GM23248 (cell line): ENCODE measurements around the gene RAB3IL1. TPM values are rescaled to one million over a fixed set of nuclear protein-coding genes. Genes with fewer than 3 reads are reported as not detected.

ENCODE experiments used
- DNase-seq: peaks from one replicate; pipeline ENCODE4 v3.0.0-alpha.2; 2015
- H2AFZ ChIP-seq: fragments of 200-600 bp; sonication (generic); 2 replicates; pipeline ENCODE4 v1.6.1; 2016; ENCODE audit warnings: antibody characterized with exemption
- H3F3A ChIP-seq: fragments of 200-600 bp; sonication (generic); 2 replicates; pipeline ENCODE4 v1.6.1; 2016; ENCODE audit warnings: mild to moderate bottlenecking, antibody characterized with exemption, mixed run types; ENCODE audit not compliant: insufficient read depth
- H3K27ac ChIP-seq: fragments of 200-600 bp; sonication (generic); 2 replicates; pipeline ENCODE4 v1.5.1; 2016; ENCODE audit warnings: mild to moderate bottlenecking
- H3K27me3 ChIP-seq: fragments of 200-600 bp; sonication (generic); replicated peaks from 2 replicates; pipeline ENCODE4 v1.6.1; 2016; ENCODE audit warnings: mild to moderate bottlenecking; ENCODE audit not compliant: insufficient read depth
- H3K36me3 ChIP-seq: fragments of 200-600 bp; sonication (generic); 2 replicates; pipeline ENCODE4 v1.6.1; 2016; ENCODE audit warnings: low read depth, mild to moderate bottlenecking
- H3K4me1 ChIP-seq: fragments of 200-600 bp; sonication (generic); 2 replicates; pipeline ENCODE4 v1.6.1; 2016; ENCODE audit warnings: mild to moderate bottlenecking; ENCODE audit not compliant: insufficient read depth
- H3K4me2 ChIP-seq: fragments of 200-600 bp; sonication (generic); one replicate; pipeline ENCODE4 v1.6.1; 2016; ENCODE audit warnings: mild to moderate bottlenecking; ENCODE audit not compliant: unreplicated experiment
- H3K4me3 ChIP-seq: fragments of 200-600 bp; sonication (generic); 2 replicates; pipeline ENCODE4 v1.5.1; 2016; ENCODE audit warnings: mild to moderate bottlenecking
- H3K79me2 ChIP-seq: fragments of 200-600 bp; sonication (generic); 2 replicates; pipeline ENCODE4 v1.6.1; 2016; ENCODE audit warnings: mild to moderate bottlenecking; ENCODE audit not compliant: insufficient read depth
- H3K9ac ChIP-seq: fragments of 200-600 bp; sonication (generic); 2 replicates; pipeline ENCODE4 v1.6.1; 2016; ENCODE audit warnings: mild to moderate bottlenecking
- H3K9me2 ChIP-seq: fragments of 200-600 bp; sonication (generic); 2 replicates; pipeline ENCODE4 v1.6.1; 2016; ENCODE audit warnings: mixed run types, mild to moderate bottlenecking, moderate library complexity; ENCODE audit not compliant: insufficient read depth
- H3K9me3 ChIP-seq: fragments of 200-600 bp; sonication (generic); one replicate; pipeline ENCODE4 v1.6.1; 2017; ENCODE audit warnings: low read depth
- H4K20me1 ChIP-seq: fragments of 200-600 bp; sonication (generic); 2 replicates; pipeline ENCODE4 v1.6.0; 2016; ENCODE audit not compliant: insufficient read depth
- EZH2 ChIP-seq: fragments of 200-600 bp; sonication (generic); IDR thresholded peaks from 2 replicates; pipeline ENCODE4 v1.6.1; 2018; ENCODE audit warnings: antibody characterized with exemption, mild to moderate bottlenecking; ENCODE audit not compliant: insufficient read depth, poor library complexity, severe bottlenecking
- EZH2phosphoT487 ChIP-seq: fragments of 200-600 bp; sonication (generic); IDR thresholded peaks from 2 replicates; pipeline ENCODE4 v1.6.1; 2018; ENCODE audit warnings: antibody characterized with exemption, moderate library complexity, mild to moderate bottlenecking, low read depth; ENCODE audit not compliant: insufficient read depth
- WGBS, 2 experiments: methylation state at CpG; one replicate each; pipeline ENCODE4 v1.1.6; 2015 to 2017; ENCODE audit warnings: low lambda C conversion rate in 2 of 2, low coverage in 1 of 2; ENCODE audit errors: missing lambda C conversion rate in 2 of 2; 5-methylcytosine and 5-hydroxymethylcytosine counted together
- in situ Hi-C: fragments of 300-500 bp; cut with MboI; formaldehyde crosslinking; loops from 2 replicates; pipeline ENCODE4 v1.15.0; 2020
- polyA plus RNA-seq: library from polyadenylated mRNA; unstranded; fragments of >200 nt; fragmentation: Nextera tagmentation; extraction: Ambion mirVana; gene quantifications from 2 replicates; pipeline ENCODE4 v1.2.1, GENCODE V29; 2016
- total RNA-seq: library from RNA; depleted of rRNA; stranded (reverse); fragments of >200 nt; shearing (Covaris generic); gene quantifications from 2 replicates; pipeline ENCODE4 v1.2.3, GENCODE V29; 2014

Gene RAB3IL1
- total and polyA plus RNA-seq, 2 experiments from 2014 or later, result 3.3 to 6.6 TPM

- Histone ChIP-seq H3K4me1 (peaks cover 27% of the 10 kb centered on the region), H3K36me3 (no peaks in the 10 kb centered on the region), H3K27ac (peak within 1 kb of the TSS; percentile 75), H3K9me2 (no peaks in the 10 kb centered on the region), H3K9ac (peak within 1 kb of the TSS; percentile 69), H3K79me2 (no peaks in the 10 kb centered on the region), H3K4me2 (peak within 1 kb of the TSS; percentile 46), H3K27me3 (no peaks in the 10 kb centered on the region), H3K9me3 (no peaks in the 10 kb centered on the region), H2AFZ (peak within 1 kb of the TSS; percentile 61), H4K20me1 (no peaks in the 10 kb centered on the region), H3K4me3 (no peak within 1 kb of the TSS), H3F3A (peaks cover 10% of the 10 kb centered on the region)
- in situ Hi-C loops, result no loop called here
- DNase-seq, result no peak
- TF ChIP-seq EZH2 (no peak), EZH2phosphoT487 (no peak)
- 96 to 97% methylated on average over 5 to 8 of the region's 8 CpGs for WGBS, 2 experiments
These were observed 32.7 kb upstream of the RAB3IL1 start, which contains the start of gene BEST1 for GRCh38 chr11:61950035-61950547. Gene BEST1, plus strand, starts transcription at chr11:61950351. Its CDS starts 1,456 bp downstream, at chr11:61951807.

- H4K20me1 ChIP-seq, result no peaks in the 10 kb centered on the region
- no peaks in the 10 kb centered on the region for H3K9me2 ChIP-seq
- no peaks in the 10 kb centered on the region for H3K9me3 ChIP-seq
- H3F3A ChIP-seq, result peaks cover 6% of the 10 kb centered on the region
- H3K27me3 ChIP-seq, result no peaks in the 10 kb centered on the region
- TF ChIP-seq EZH2 (no peak), EZH2phosphoT487 (no peak)
- no peak overlapping the region for H3K4me3 ChIP-seq
- H3K27ac ChIP-seq, result peak overlapping the region; percentile 75
- peak overlapping the region; percentile 61 for H2AFZ ChIP-seq
- in situ Hi-C loops, result loop anchor here (10.0 kb wide), 1 partner anchor 65 kb away; no protein-coding TSS in a partner anchor
- no peaks in the 10 kb centered on the region for H3K36me3 ChIP-seq
- WGBS, 2 experiments, result 20 to 25% methylated on average over 9 of the region's 9 CpGs
- peak; percentile 93 for DNase-seq
- peak overlapping the region; percentile 69 for H3K9ac ChIP-seq
- peaks cover 22% of the 10 kb centered on the region for H3K4me1 ChIP-seq
- peak overlapping the region; percentile 46 for H3K4me2 ChIP-seq
- H3K79me2 ChIP-seq, result no peaks in the 10 kb centered on the region
These were observed 32.0 kb upstream of the RAB3IL1 start for GRCh38 chr11:61949169-61950034.

DNA sequence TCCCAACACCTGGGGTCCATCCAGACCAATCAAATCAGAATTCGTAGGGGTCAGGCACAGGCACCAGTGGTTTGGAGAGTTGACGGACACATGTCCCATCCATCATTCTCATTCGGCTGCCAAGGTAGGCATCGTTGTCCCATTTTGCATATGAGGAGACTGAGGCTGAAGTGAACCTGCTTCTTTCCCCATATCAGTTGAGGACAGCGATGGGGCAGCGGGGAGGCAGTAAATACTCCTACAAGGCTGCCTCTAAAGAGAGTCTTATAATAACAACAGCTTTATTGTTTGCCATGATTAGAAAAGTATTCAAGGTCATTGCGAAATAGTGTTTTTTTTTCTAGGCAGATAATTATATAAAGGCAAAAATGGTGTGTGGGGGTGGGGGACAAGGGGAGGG is 31.1 kb upstream of the RAB3IL1 start:
- H3K27ac ChIP-seq, result no peak overlapping the region
- H3K4me3 ChIP-seq, result no peak overlapping the region
- H3K9me3 ChIP-seq, result no peaks in the 10 kb centered on the region
- WGBS, 2 experiments, result 64 to 65% methylated on average over 7 of the region's 7 CpGs
- no peak overlapping the region for H3K4me2 ChIP-seq
- DNase-seq, result no peak
- H2AFZ ChIP-seq, result no peak overlapping the region
- no peaks in the 10 kb centered on the region for H4K20me1 ChIP-seq
- peaks cover 21% of the 10 kb centered on the region for H3K4me1 ChIP-seq
- H3K27me3 ChIP-seq, result no peaks in the 10 kb centered on the region
- H3K36me3 ChIP-seq, result no peaks in the 10 kb centered on the region
- in situ Hi-C loops, result loop anchor here (10.0 kb wide), 1 partner anchor 64 kb away; no protein-coding TSS in a partner anchor
- TF ChIP-seq EZH2 (no peak), EZH2phosphoT487 (no peak)
- no peaks in the 10 kb centered on the region for H3K9me2 ChIP-seq
- H3F3A ChIP-seq, result no peaks in the 10 kb centered on the region
- no peak overlapping the region for H3K9ac ChIP-seq
- H3K79me2 ChIP-seq, result no peaks in the 10 kb centered on the region

- H3K36me3 ChIP-seq, result no peaks in the 10 kb centered on the region
These were observed 30.3 kb upstream of the RAB3IL1 start for GRCh38 chr11:61947486-61948210.

More at GRCh38 chr11:61947486-61948210, 30.3 kb upstream of the RAB3IL1 start:
- DNase-seq, result peak; percentile 97
- Histone ChIP-seq H3F3A (no peaks in the 10 kb centered on the region), H3K27me3 (no peaks in the 10 kb centered on the region), H3K79me2 (no peaks in the 10 kb centered on the region), H3K9me3 (no peaks in the 10 kb centered on the region), H4K20me1 (no peaks in the 10 kb centered on the region), H3K9ac (no peak overlapping the region), H3K4me3 (no peak overlapping the region), H2AFZ (no peak overlapping the region), H3K4me2 (no peak overlapping the region), H3K27ac (no peak overlapping the region), H3K4me1 (peaks cover 21% of the 10 kb centered on the region), H3K9me2 (no peaks in the 10 kb centered on the region)
- in situ Hi-C loops, result loop anchor here (10.0 kb wide), 1 partner anchor 63 kb away; no protein-coding TSS in a partner anchor
- 2 to 6% methylated on average over 8 of the region's 8 CpGs for WGBS, 2 experiments
- TF ChIP-seq EZH2phosphoT487 (no peak), EZH2 (no peak)
